Measurements from ENCODE around the gene SH3D19. TPM values are rescaled to one million over a fixed set of nuclear protein-coding genes. Genes with fewer than 3 reads are reported as not detected.

SH3D19 gene
- total RNA-seq, 6 donors from 2014 or later, result 91.2 to 225 (median 103) TPM

DNA sequence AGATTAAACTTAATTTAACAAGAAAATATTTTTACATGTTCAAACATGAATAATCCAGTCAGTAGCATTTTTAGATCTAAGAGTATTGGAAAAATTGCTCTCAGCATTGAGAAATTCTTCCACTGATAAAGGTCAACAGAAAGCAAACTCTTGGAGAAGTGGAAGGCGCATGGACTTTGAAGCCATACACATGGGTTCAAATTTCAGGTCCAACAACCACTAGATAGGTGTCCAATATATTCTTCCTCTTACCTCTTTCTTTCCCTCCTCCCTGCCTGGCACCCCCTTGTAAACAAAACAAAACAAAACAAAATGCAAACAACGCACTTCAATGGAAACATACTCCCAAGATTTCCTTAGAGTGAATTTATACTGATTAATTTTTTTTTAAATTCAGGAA is 76.9 kb downstream of the SH3D19 start:
- no peak overlapping the region for H3K27ac ChIP-seq
- no peak for ATAC-seq (ENCODE audit: low FRiP score in 2 of 2)
- H3K36me3 ChIP-seq, result no peaks in the 10 kb centered on the region
- no peaks in the 10 kb centered on the region for H3K27me3 ChIP-seq
- DNase-seq, result no peak
- no peak overlapping the region for H3K4me3 ChIP-seq
- 81 to 94% methylated on average over 2 of the region's 2 CpGs for WGBS, 2 donors
- H3K4me1 ChIP-seq, result peaks cover 0 to 6% (median 2%) of the 10 kb centered on the region in 4 donors
- no peak for TF ChIP-seq POLR2A (IDR thresholded peaks at IDR 0.05)
- TF ChIP-seq POLR2AphosphoS5 (IDR thresholded peaks at IDR 0.05), result no peak
- TF ChIP-seq EP300 (IDR thresholded peaks at IDR 0.05), result no peak
- TF ChIP-seq CTCF (IDR thresholded peaks at IDR 0.05), result no peak
- H3K9me3 ChIP-seq, result no peaks in the 10 kb centered on the region

GRCh38 chr4:151247395-151247794 is 78.0 kb downstream of the SH3D19 start:
- no peaks in the 10 kb centered on the region for H3K9me3 ChIP-seq
- H3K4me3 ChIP-seq, result no peak overlapping the region
- TF ChIP-seq POLR2AphosphoS5 (IDR thresholded peaks at IDR 0.05) (no peak), CTCF (IDR thresholded peaks at IDR 0.05) (no peak), POLR2A (IDR thresholded peaks at IDR 0.05) (no peak), EP300 (IDR thresholded peaks at IDR 0.05) (no peak)
- no peaks in the 10 kb centered on the region for H3K36me3 ChIP-seq
- H3K27ac ChIP-seq, result no peak overlapping the region
- WGBS, 2 donors, result 94 to 99% methylated on average over 2 of the region's 2 CpGs
- H3K4me1 ChIP-seq, result peaks cover 0 to 6% (median 2%) of the 10 kb centered on the region in 4 donors
- no peaks in the 10 kb centered on the region for H3K27me3 ChIP-seq
- ATAC-seq (ENCODE audit: low FRiP score in 2 of 2), result no peak
- no peak for DNase-seq

GRCh38 chr4:151246742-151247141 is 78.7 kb downstream of the SH3D19 start:
- WGBS, 2 donors, result 90 to 92% methylated on average over 2 of the region's 2 CpGs
- DNase-seq, result no peak

DNA sequence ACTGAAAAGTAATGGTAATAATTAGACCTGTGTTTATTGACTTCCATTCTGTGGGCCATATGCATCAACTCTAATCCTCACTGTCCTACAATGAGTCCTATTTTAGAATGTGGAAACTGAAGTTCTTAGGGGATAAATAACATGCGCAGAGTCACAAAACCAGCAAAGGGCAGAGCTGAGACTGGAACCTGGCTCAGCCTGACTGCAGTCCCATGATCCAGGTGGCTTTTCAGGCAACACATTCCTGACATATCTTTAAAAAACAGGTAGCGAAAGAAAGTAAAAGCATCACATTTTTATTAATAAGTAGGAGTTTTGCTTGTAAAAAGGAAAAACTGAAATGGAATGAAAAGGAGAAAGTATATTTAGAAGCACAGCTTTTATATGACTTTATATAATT is 83.1 kb downstream of the SH3D19 start:
- no peaks in the 10 kb centered on the region for H3K9me3 ChIP-seq
- no peak for DNase-seq
- ATAC-seq (ENCODE audit: low FRiP score in 2 of 2), result no peak
- H3K36me3 ChIP-seq, result no peaks in the 10 kb centered on the region
- H3K27me3 ChIP-seq, result no peaks in the 10 kb centered on the region
- WGBS, 2 donors, result 98 to 100% methylated on average over 2 of the region's 2 CpGs
- no peak overlapping the region for H3K27ac ChIP-seq
- TF ChIP-seq CTCF (IDR thresholded peaks at IDR 0.05) (no peak), POLR2A (IDR thresholded peaks at IDR 0.05) (no peak), POLR2AphosphoS5 (IDR thresholded peaks at IDR 0.05) (no peak), EP300 (IDR thresholded peaks at IDR 0.05) (no peak)
- H3K4me1 ChIP-seq, result peaks cover 0 to 4% (median 0%) of the 10 kb centered on the region in 4 donors
- H3K4me3 ChIP-seq, result no peak overlapping the region

More at GRCh38 chr4:151246742-151247141, 78.7 kb downstream of the SH3D19 start:
- Histone ChIP-seq H3K4me3 (no peak overlapping the region), H3K4me1 (peaks cover 0 to 2% (median under 1%) of the 10 kb centered on the region in 4 donors), H3K27ac (no peak overlapping the region), H3K9me3 (no peaks in the 10 kb centered on the region), H3K27me3 (no peaks in the 10 kb centered on the region), H3K36me3 (no peaks in the 10 kb centered on the region)
- no peak for TF ChIP-seq EP300 (IDR thresholded peaks at IDR 0.05)
- TF ChIP-seq POLR2AphosphoS5 (IDR thresholded peaks at IDR 0.05), result no peak
- no peak for TF ChIP-seq CTCF (IDR thresholded peaks at IDR 0.05)
- TF ChIP-seq POLR2A (IDR thresholded peaks at IDR 0.05), result no peak
- no peak for ATAC-seq (ENCODE audit: low FRiP score in 2 of 2)

GRCh38 chr4:151239608-151240007 is 85.8 kb downstream of the SH3D19 start:
- Histone ChIP-seq H3K27ac (no peak overlapping the region), H3K4me1 (peaks cover 0 to 4% (median 0%) of the 10 kb centered on the region in 4 donors), H3K27me3 (no peaks in the 10 kb centered on the region), H3K9me3 (no peaks in the 10 kb centered on the region), H3K36me3 (no peaks in the 10 kb centered on the region), H3K4me3 (no peak overlapping the region)
- DNase-seq (no peak), ATAC-seq (ENCODE audit: low FRiP score in 2 of 2) (no peak)
- 85 to 88% methylated on average over 3 of the region's 3 CpGs for WGBS, 2 donors
- TF ChIP-seq POLR2A (IDR thresholded peaks at IDR 0.05), result no peak
- TF ChIP-seq EP300 (IDR thresholded peaks at IDR 0.05), result no peak
- no peak for TF ChIP-seq POLR2AphosphoS5 (IDR thresholded peaks at IDR 0.05)
- TF ChIP-seq CTCF (IDR thresholded peaks at IDR 0.05), result no peak
